Kidney epithelial cell (primary cell): ENCODE results near the gene KIF25. TPM values are rescaled to one million over a fixed set of nuclear protein-coding genes. Genes with fewer than 3 reads are reported as not detected.

Experiments
- DNase-seq: peaks from one replicate; pipeline ENCODE4 v3.0.0-alpha.2; 2010; ENCODE audit warnings: low read depth
- H3K27me3 ChIP-seq: 2 replicates; pipeline ENCODE4 v1.6.0; 2011; ENCODE audit warnings: low read length; ENCODE audit not compliant: control insufficient read depth, insufficient read depth
- H3K36me3 ChIP-seq: 2 replicates; pipeline ENCODE4 v1.5.1; 2011; ENCODE audit warnings: low read length; ENCODE audit not compliant: control insufficient read depth, insufficient read depth
- H3K4me3 ChIP-seq: 2 replicates; pipeline ENCODE4 v1.5.1; 2011; ENCODE audit warnings: low read depth, mild to moderate bottlenecking, control low read depth, low read length
- total RNA-seq: library from RNA; depleted of rRNA; stranded (reverse); fragments of >200 nt; gene quantifications from 2 replicates; pipeline ENCODE4 v1.2.3, GENCODE V29; 2015
- TF ChIP-seq, protein P1 (sequence below): IDR thresholded peaks from 2 replicates; pipeline ENCODE4 v1.5.1; 2011; ENCODE audit warnings: mild to moderate bottlenecking, moderate library complexity, low read length, control low read depth, inconsistent platforms; ENCODE audit not compliant: insufficient read depth, poor library complexity, severe bottlenecking

KIF25 gene
- total RNA-seq, 1 donor from 2014 or later: not detected

DNA sequence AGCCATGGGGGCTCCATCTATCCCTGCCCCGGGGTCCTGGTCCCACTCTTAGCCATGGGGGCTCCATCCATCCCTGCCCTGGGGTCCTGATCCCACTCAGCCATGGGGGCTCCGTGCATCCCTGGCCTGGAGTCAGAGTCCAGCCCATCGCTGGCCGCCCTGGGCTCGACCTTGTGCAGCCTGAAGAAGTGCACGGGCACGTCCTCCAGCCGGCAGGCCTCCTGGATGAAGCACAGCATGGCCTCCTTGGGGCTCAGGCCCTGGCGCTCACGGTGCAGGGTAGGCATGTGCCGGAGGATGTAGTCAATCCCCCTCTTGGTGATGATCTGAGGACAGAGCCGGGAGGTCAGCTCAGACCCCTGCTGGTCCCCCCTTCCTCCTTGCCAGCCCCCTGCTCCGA is 66.0 kb downstream of the KIF25 start:
- Histone ChIP-seq H3K36me3 (no peaks in the 10 kb centered on the region), H3K4me3 (no peak overlapping the region), H3K27me3 (peaks cover 5% of the 10 kb centered on the region)
- TF ChIP-seq, protein P1, sequence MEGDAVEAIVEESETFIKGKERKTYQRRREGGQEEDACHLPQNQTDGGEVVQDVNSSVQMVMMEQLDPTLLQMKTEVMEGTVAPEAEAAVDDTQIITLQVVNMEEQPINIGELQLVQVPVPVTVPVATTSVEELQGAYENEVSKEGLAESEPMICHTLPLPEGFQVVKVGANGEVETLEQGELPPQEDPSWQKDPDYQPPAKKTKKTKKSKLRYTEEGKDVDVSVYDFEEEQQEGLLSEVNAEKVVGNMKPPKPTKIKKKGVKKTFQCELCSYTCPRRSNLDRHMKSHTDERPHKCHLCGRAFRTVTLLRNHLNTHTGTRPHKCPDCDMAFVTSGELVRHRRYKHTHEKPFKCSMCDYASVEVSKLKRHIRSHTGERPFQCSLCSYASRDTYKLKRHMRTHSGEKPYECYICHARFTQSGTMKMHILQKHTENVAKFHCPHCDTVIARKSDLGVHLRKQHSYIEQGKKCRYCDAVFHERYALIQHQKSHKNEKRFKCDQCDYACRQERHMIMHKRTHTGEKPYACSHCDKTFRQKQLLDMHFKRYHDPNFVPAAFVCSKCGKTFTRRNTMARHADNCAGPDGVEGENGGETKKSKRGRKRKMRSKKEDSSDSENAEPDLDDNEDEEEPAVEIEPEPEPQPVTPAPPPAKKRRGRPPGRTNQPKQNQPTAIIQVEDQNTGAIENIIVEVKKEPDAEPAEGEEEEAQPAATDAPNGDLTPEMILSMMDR: no peak
- DNase-seq: no peak

DNA sequence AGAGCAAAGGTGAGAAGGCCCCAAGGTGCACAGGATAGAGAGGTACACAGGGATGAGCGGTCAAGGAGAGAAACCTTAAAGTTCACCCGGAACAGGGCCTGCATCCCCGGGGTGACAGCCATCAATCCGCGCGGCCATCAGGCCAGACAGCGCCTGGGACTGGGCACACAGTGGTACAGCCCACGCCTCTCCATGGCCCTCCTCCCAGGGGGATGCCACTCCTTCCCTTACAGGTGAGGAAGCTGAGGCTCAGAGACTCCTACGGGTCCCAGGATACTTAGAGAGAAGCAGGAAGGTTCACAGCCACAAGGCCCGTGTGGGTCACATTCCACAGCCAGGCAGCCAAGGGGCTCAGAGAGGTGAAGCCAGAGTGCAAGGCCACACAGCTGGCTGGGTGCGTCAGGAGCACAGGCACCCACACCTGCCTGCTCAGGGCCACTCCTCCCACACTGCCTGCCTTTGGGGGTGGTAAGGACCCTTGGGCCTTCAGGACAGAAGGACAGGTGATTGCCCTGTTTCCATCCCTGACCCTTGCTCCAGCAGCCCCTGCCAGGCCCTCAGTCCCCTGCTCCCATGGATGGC is 66.8 kb downstream of the KIF25 start:
- no peaks in the 10 kb centered on the region for H3K36me3 ChIP-seq
- TF ChIP-seq, protein P1: no peak
- DNase-seq: no peak
- H3K4me3 ChIP-seq: no peak overlapping the region
- peaks cover 8% of the 10 kb centered on the region for H3K27me3 ChIP-seq

GRCh38 chr6:168067081-168067759 is 69.7 kb downstream of the KIF25 start:
- Histone ChIP-seq H3K36me3 (no peaks in the 10 kb centered on the region), H3K27me3 (peaks cover 16% of the 10 kb centered on the region), H3K4me3 (no peak overlapping the region)
- TF ChIP-seq, protein P1: no peak
- no peak for DNase-seq

- DNase-seq: no peak
- H3K36me3 ChIP-seq: no peaks in the 10 kb centered on the region
- no peak overlapping the region for H3K4me3 ChIP-seq
- H3K27me3 ChIP-seq: peaks cover 20% of the 10 kb centered on the region
- TF ChIP-seq, protein P1: no peak
Observed at GRCh38 chr6:168070804-168071203, 73.3 kb downstream of the KIF25 start.

GRCh38 chr6:168071620-168072019 is 74.1 kb downstream of the KIF25 start:
- TF ChIP-seq, protein P1: peak; percentile 24

DNA sequence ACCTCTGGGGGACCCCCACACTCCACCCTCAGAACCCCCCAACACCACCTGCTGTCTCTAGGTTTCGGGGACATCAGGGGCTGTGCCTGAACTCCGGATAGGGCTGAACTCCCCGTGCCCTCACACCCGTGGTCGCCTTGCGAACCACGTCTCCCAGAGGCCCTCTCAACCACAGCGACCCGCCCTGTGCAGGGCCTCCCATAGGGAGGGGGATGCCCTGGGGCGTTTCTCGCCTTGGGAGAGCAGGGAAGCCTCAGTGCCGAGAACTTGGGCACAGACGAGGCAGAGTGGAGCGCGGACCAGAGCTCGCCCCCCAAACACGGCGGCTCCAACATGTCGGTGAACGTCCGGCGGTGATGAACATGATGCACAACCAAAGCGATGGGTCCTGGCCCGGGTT is 74.8 kb downstream of the KIF25 start:
- Histone ChIP-seq H3K4me3 (no peak overlapping the region), H3K27me3 (peaks cover 18% of the 10 kb centered on the region)

More at GRCh38 chr6:168071620-168072019, 74.1 kb downstream of the KIF25 start:
- DNase-seq: no peak
- Histone ChIP-seq H3K27me3 (peaks cover 20% of the 10 kb centered on the region), H3K36me3 (no peaks in the 10 kb centered on the region), H3K4me3 (no peak overlapping the region)

More for the DNA sequence above, 74.8 kb downstream of the KIF25 start:
- TF ChIP-seq, protein P1: no peak
- DNase-seq: no peak
- no peaks in the 10 kb centered on the region for H3K36me3 ChIP-seq
